ENCODE data around the gene TMEM123.

- TF ChIP-seq CTCF (conservative IDR thresholded peaks at IDR 0.05; ENCODE audit: low read depth, low read length), result no peak
- no peak for TF ChIP-seq EZH2 (IDR thresholded peaks at IDR 0.05; ENCODE audit: borderline replicate concordance, low read depth, low read length, poor library complexity, severe bottlenecking)
Observed at GRCh38 chr11:102437727-102438126, 14.8 kb downstream of the TMEM123 start.

Measured in A673 (cell line).